Esophagus squamous epithelium (tissue), 5 donors: ENCODE measurements around the gene PIP5KL1. TPM values are rescaled to one million over a fixed set of nuclear protein-coding genes. Genes with fewer than 3 reads are reported as not detected.

ENCODE experiments used
- DNase-seq: peaks from one replicate; lab custom pipeline; 2025; lab: John Stamatoyannopoulos, UW
- H3K27ac ChIP-seq, 4 donors: fragments of 200-600 bp; sonication (generic); one replicate each; pipeline ENCODE4 v1.5.1; 2016 to 2019; ENCODE audit warnings: mild to moderate bottlenecking in 1 of 4
- H3K27me3 ChIP-seq, 4 donors: fragments of 200-600 bp; sonication (generic); 1 replicate in 3 of 4; 2 replicates in 1 of 4; pipeline versions ENCODE4 v1.5.1 to v1.6.0; 2017 to 2021; ENCODE audit warnings: antibody characterized with exemption in 1 of 4
- H3K36me3 ChIP-seq, 3 donors: fragments of 200-600 bp; sonication (generic); one replicate each; pipeline ENCODE4 v1.5.1; 2016 to 2019
- H3K4me1 ChIP-seq, 3 donors: fragments of 200-600 bp; sonication (generic); one replicate each; pipeline ENCODE4 v1.5.1; 2017 to 2019
- H3K4me3 ChIP-seq, 4 donors: fragments of 200-600 bp; sonication (generic); 1 replicate in 3 of 4; 2 replicates in 1 of 4; pipeline ENCODE4 v1.5.1; 2016 to 2019; ENCODE audit warnings: mild to moderate bottlenecking in 2 of 4, moderate library complexity in 1 of 4
- H3K9me3 ChIP-seq, 3 donors: fragments of 200-600 bp; sonication (generic); one replicate each; pipeline ENCODE4 v1.5.1; 2016 to 2019
- POLR2A ChIP-seq, 4 donors: fragments of 450-650 bp; IDR thresholded peaks; one replicate each; pipeline ENCODE4 v1.6.1; 2017; ENCODE audit warnings: antibody characterized with exemption in 4 of 4, mild to moderate bottlenecking in 4 of 4, moderate library complexity in 3 of 4
- WGBS, 2 donors: methylation state at CpG; one replicate each; pipeline ENCODE4 v1.1.5; 2018; 5-methylcytosine and 5-hydroxymethylcytosine counted together
- intact Hi-C: fragments of 100-400 bp; cut with DNase I; formaldehyde crosslinking; loops from one replicate; pipeline ENCODE4 v1.15.0; 2022
- total RNA-seq, 4 donors: library from RNA; depleted of rRNA; stranded (reverse); fragments of >200 nt; gene quantifications; one replicate each; pipeline ENCODE4 v1.1.0, GENCODE V29; 2016
- TF ChIP-seq, protein P1 (sequence below), 6 experiments: fragments of 450-650 bp in 4 of 6; fragments of 200-600 bp in 2 of 6; sonication (generic) in 2 of 6; IDR thresholded peaks; one replicate each; pipeline ENCODE4 v1.5.1; 2016 to 2019; ENCODE audit warnings: antibody characterized with exemption in 6 of 6, mild to moderate bottlenecking in 4 of 6, moderate library complexity in 4 of 6
- donor health status: DM: yes; HTN: yes; CAD: no.

The PIP5KL1 gene
- total RNA-seq, 4 donors from 2014 or later: 3.1 to 4.6 (median 3.6) TPM; not detected in 1

GRCh38 chr9:127878001-127878651, 52.5 kb downstream of the PIP5KL1 start:
- no peak for DNase-seq
- 50 to 63% methylated on average over 8 to 9 of the region's 18 CpGs for WGBS, 2 donors
- Histone ChIP-seq H3K4me1 (peaks cover 36 to 59% (median 40%) of the 10 kb centered on the region in 3 donors), H3K27me3 (no peaks in the 10 kb centered on the region), H3K36me3 (no peaks in the 10 kb centered on the region), H3K27ac (peak overlapping the region; percentile 78 to 91 (median 83)), H3K9me3 (no peaks in the 10 kb centered on the region), H3K4me3 (peak overlapping the region; percentile 55 to 87 (median 60))
- intact Hi-C loops: loop anchor here (10.0 kb wide), 1 partner anchor 143 kb away; the partner anchor contains the start of gene TOR2A
- TF ChIP-seq, protein P1, sequence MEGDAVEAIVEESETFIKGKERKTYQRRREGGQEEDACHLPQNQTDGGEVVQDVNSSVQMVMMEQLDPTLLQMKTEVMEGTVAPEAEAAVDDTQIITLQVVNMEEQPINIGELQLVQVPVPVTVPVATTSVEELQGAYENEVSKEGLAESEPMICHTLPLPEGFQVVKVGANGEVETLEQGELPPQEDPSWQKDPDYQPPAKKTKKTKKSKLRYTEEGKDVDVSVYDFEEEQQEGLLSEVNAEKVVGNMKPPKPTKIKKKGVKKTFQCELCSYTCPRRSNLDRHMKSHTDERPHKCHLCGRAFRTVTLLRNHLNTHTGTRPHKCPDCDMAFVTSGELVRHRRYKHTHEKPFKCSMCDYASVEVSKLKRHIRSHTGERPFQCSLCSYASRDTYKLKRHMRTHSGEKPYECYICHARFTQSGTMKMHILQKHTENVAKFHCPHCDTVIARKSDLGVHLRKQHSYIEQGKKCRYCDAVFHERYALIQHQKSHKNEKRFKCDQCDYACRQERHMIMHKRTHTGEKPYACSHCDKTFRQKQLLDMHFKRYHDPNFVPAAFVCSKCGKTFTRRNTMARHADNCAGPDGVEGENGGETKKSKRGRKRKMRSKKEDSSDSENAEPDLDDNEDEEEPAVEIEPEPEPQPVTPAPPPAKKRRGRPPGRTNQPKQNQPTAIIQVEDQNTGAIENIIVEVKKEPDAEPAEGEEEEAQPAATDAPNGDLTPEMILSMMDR (IDR thresholded peaks at IDR 0.05): no peak
- TF ChIP-seq POLR2A (IDR thresholded peaks at IDR 0.05): no peak

DNA sequence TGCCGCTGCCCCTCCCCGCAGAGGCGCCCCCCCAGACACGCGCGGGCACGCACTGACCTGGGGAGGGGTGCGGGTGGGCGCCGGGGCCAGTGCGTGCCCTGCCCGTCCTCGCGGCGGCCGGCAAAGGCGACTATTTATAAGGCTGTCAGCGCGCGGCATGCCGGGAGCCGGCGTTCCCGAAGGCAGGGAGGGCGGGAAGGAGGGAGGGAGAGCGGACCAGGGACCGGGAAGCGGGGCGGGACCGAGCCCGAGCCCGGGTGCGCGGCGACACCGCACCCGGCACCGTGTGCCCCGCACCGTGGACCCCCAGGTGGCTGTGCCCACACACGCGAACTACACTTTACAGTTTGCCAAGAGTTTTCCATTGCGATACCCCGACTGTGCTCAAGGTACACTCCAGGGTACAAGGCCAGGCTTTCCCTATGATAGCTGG, 53.0 kb downstream of the PIP5KL1 start, which contains the start of gene AK1:
Gene AK1 (minus strand): TSS at position 110 of the 433 bp plus-strand sequence. CDS start 3,058 bp downstream, outside the sequence.
- Histone ChIP-seq H3K27ac (peak within 1 kb of the TSS; percentile 78 to 91 (median 83)), H3K4me1 (peaks cover 36 to 57% (median 40%) of the 10 kb centered on the region in 3 donors), H3K4me3 (peak within 1 kb of the TSS; percentile 55 to 87 (median 60)), H3K27me3 (no peaks in the 10 kb centered on the region), H3K36me3 (peaks cover 0 to under 1% (median 0%) of the 10 kb centered on the region in 3 donors), H3K9me3 (no peaks in the 10 kb centered on the region)
- 0% methylated on average over 7 of the region's 44 CpGs; no CpG with 5 or more reads in 1 of the 2 donors for WGBS, 2 donors
- DNase-seq: no peak
- intact Hi-C loops: loop anchor here (10.0 kb wide), 1 partner anchor 143 kb away; the partner anchor contains the start of gene TOR2A
- TF ChIP-seq POLR2A (IDR thresholded peaks at IDR 0.05): peak in 1 of 4 donors; percentile 45
- TF ChIP-seq, protein P1 (IDR thresholded peaks at IDR 0.05): no peak

DNA sequence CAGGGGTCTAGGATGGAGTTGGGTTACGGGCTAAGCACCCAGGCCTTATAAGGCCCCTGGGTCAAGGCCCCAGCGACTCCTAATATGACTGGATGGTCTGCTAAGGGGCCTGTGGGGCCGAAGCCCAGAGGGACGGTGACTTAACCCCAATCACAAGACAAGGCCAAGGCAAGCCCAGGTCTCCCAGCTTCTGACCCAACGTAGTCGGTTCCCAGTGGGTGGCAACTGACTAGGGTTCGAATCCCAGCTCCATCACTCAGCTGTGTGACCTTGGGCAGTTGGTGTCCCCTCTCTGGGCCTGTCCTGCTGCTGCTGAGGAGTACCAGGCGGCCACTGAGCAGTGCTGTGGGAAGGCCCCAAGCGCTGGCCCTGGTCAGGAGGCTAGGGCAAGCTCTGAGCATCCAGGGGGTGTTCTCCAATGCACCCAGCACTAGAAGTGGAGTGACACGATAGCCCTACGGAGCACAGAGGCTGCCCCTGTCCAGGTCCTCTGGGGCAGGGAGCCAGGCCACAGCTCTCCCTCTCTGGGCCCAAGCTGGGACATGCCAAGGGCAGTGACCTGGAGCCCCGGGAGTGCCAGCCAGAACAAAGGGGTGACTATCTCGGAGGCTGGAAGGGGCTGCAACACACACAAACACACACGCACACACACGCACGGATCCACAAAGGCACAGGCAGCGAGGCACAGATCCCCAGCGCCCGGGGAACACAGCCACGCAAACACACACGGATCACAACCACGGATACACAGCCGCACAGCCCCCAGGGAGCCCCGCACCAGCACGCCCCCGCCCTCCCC, 53.6 kb downstream of the PIP5KL1 start:
- Histone ChIP-seq H3K4me1 (peaks cover 36 to 57% (median 40%) of the 10 kb centered on the region in 3 donors), H3K9me3 (no peaks in the 10 kb centered on the region), H3K36me3 (peaks cover 0 to 7% (median 0%) of the 10 kb centered on the region in 3 donors), H3K27ac (peak overlapping the region; percentile 78 to 91 (median 83)), H3K4me3 (peak overlapping the region; percentile 55 to 87 (median 60)), H3K27me3 (no peaks in the 10 kb centered on the region)
- intact Hi-C loops: loop anchor here (10.0 kb wide), 1 partner anchor 142 kb away; the partner anchor contains the start of gene TOR2A
- no peak for DNase-seq
- WGBS, 2 donors: 50 to 87% methylated on average over 3 to 6 of the region's 26 CpGs
- TF ChIP-seq, protein P1 (IDR thresholded peaks at IDR 0.05): no peak
- TF ChIP-seq POLR2A (IDR thresholded peaks at IDR 0.05): no peak

DNA sequence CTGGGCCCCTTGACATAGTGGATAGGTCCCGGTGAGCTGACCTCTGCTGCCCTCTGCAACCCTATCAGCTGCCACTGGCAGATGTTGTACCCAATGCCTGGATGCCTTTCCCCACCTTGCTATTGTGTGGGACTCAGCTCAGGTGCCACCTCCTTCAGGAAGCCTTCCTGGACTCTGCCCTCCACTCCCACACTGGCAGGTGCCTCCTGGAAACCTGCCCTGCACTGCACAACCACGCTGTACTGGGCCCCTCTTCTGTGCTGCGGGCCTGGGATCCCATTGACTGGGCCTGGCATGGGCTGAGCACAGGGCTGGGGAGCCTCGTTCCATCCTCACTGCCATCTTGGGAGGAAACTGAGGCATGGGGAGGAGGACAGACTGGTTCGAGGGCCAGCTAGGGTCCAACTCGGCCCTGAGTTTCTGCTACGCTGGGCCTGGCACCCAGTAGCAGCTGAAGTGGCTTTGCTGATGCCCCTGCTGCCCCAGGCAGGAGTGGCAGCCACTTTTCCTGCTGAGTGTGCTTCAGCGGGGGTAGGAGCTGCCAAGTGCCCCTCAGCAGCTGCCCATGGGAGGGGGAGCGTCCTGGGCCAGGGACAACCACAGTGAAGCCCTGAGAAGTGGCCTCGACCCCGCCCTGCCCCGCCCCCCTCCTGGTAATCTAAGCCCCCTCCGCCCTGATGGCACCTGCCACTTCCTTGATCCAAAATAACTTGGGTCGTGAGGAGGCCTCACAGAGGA, 54.4 kb downstream of the PIP5KL1 start:
- DNase-seq: no peak
- H3K27me3 ChIP-seq: no peaks in the 10 kb centered on the region
- H3K27ac ChIP-seq: peak overlapping the region; percentile 78 to 91 (median 83)
- no peaks in the 10 kb centered on the region for H3K9me3 ChIP-seq
- intact Hi-C loops: loop anchor here (10.0 kb wide), 1 partner anchor 141 kb away; the partner anchor contains the start of gene TOR2A
- peaks cover 36 to 57% (median 40%) of the 10 kb centered on the region in 3 donors for H3K4me1 ChIP-seq
- 30 to 79% methylated on average over 1 to 5 of the region's 14 CpGs for WGBS, 2 donors
- H3K36me3 ChIP-seq: peaks cover 0 to 14% (median 0%) of the 10 kb centered on the region in 3 donors
- TF ChIP-seq, protein P1 (IDR thresholded peaks at IDR 0.05): no peak
- TF ChIP-seq POLR2A (IDR thresholded peaks at IDR 0.05): no peak
- H3K4me3 ChIP-seq: peak overlapping the region in 3 of 4 donors; percentile 55 to 87 (median 65)
